Ishikawa (cell line): ENCODE data around the gene HOXC13.

Source experiments
- FOXM1 ChIP-seq: IDR thresholded peaks from 2 replicates; pipeline ENCODE4 v1.6.1; 2012; ENCODE audit warnings: low read depth, borderline replicate concordance
- TEAD4 ChIP-seq: IDR thresholded peaks from 2 replicates; pipeline ENCODE4 v1.6.1; 2012
- TF ChIP-seq, protein P1 (sequence below): IDR thresholded peaks from 2 replicates; pipeline ENCODE4 v1.6.1; 2012
- TF ChIP-seq, protein P2 (sequence below): IDR thresholded peaks from 2 replicates; pipeline ENCODE4 v1.6.1; 2012; ENCODE audit warnings: low read depth, mild to moderate bottlenecking

DNA sequence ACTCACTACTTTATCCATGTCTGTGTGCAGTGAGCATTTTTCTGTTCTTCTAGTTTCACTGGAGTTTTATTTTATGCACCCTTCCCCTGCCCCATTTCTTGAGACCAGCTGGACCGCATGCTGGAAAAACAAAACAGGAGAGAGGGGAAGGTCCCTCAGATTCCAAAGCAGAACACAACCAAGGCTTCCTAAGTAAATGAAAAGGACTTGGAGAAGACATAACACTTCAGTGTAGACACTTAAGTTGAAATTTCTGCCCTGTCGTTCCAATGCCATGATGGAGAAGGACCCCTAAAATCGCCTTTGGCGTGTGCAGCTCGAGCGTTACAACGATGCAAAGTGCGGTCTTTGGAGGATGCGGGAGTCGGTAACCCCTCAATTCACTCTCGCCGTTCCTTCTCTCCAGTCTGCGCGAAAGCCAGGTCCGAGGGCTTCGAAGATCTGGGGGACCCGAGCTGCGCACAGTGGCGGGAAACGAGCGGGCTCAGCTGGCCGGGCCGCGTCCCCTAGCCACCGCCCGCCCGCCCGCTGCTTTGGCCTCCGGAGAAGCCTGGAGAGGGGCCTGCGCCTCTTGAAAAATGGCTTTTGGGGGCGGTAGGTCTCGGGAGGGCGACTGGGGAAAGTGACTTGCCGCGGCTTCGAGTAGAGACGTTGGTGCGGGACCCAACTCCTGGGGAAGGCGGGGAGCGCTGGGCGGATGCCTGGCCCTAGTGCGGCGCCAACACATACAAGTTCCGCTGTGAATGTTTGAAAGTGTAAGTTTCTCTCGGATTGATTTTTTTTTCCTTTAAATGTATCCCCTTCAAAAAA is 11.2 kb upstream of the HOXC13 start:
- TF ChIP-seq FOXM1 (no peak), TEAD4 (no peak)
- TF ChIP-seq, protein P1, sequence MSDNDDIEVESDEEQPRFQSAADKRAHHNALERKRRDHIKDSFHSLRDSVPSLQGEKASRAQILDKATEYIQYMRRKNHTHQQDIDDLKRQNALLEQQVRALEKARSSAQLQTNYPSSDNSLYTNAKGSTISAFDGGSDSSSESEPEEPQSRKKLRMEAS, result no peak
- TF ChIP-seq, protein P2, sequence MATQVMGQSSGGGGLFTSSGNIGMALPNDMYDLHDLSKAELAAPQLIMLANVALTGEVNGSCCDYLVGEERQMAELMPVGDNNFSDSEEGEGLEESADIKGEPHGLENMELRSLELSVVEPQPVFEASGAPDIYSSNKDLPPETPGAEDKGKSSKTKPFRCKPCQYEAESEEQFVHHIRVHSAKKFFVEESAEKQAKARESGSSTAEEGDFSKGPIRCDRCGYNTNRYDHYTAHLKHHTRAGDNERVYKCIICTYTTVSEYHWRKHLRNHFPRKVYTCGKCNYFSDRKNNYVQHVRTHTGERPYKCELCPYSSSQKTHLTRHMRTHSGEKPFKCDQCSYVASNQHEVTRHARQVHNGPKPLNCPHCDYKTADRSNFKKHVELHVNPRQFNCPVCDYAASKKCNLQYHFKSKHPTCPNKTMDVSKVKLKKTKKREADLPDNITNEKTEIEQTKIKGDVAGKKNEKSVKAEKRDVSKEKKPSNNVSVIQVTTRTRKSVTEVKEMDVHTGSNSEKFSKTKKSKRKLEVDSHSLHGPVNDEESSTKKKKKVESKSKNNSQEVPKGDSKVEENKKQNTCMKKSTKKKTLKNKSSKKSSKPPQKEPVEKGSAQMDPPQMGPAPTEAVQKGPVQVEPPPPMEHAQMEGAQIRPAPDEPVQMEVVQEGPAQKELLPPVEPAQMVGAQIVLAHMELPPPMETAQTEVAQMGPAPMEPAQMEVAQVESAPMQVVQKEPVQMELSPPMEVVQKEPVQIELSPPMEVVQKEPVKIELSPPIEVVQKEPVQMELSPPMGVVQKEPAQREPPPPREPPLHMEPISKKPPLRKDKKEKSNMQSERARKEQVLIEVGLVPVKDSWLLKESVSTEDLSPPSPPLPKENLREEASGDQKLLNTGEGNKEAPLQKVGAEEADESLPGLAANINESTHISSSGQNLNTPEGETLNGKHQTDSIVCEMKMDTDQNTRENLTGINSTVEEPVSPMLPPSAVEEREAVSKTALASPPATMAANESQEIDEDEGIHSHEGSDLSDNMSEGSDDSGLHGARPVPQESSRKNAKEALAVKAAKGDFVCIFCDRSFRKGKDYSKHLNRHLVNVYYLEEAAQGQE, result no peak
